AG04450 (cell line): Measurements from ENCODE around the gene RAB42. TPM values are rescaled to one million over a fixed set of nuclear protein-coding genes. Genes with fewer than 3 reads are reported as not detected.
"Not testable (repeated sequence)": the region's sequence is repeated elsewhere in the genome, so short reads cannot be mapped to it uniquely, and the experiment has no call there.

Experiments used
- CTCF ChIA-PET: fragments of 300-600, 350-600 bp; formaldehyde crosslinking; extraction: SDS; loops from one replicate; lab custom pipeline; 2022; ENCODE audit warnings: antibody characterized with exemption, inconsistent platforms; lab: Charles Lee
- POLR2A ChIA-PET: fragments of 350-600 bp; formaldehyde crosslinking; extraction: SDS; loops from one replicate; lab custom pipeline; 2021; ENCODE audit warnings: antibody characterized with exemption, inconsistent platforms; lab: Yijun Ruan, JAX
- DNase-seq: peaks from one replicate; pipeline ENCODE4 v3.0.0-alpha.2; 2011; ENCODE audit warnings: low read depth, low spot score
- H3K27ac ChIP-seq: one replicate; pipeline ENCODE4 v1.5.1; 2012; ENCODE audit warnings: low read depth, low read length, control low read depth
- H3K27me3 ChIP-seq: one replicate; pipeline ENCODE4 v1.6.0; 2012; ENCODE audit warnings: low read length; ENCODE audit not compliant: control insufficient read depth, insufficient read depth
- H3K4me3 ChIP-seq: 2 replicates; pipeline ENCODE4 v1.5.1; 2011; ENCODE audit warnings: mild to moderate bottlenecking, low read depth, low read length, control low read depth
- H3K9me3 ChIP-seq: 2 replicates; pipeline ENCODE4 v1.5.1; 2012; ENCODE audit warnings: low read length; ENCODE audit not compliant: control insufficient read depth, insufficient read depth
- CTCF ChIP-seq: IDR thresholded peaks from 2 replicates; pipeline ENCODE4 v1.5.1; 2011; ENCODE audit warnings: low read depth, low read length, control low read depth, inconsistent platforms
- polyA plus RNA-seq: library from polyadenylated mRNA; depleted of rRNA; stranded (reverse); fragments of >200 nt; gene quantifications from 2 replicates; pipeline ENCODE4 v1.2.3, GENCODE V29; 2011

Gene RAB42
- polyA plus RNA-seq, 1 experiment = 3.4 TPM

DNA sequence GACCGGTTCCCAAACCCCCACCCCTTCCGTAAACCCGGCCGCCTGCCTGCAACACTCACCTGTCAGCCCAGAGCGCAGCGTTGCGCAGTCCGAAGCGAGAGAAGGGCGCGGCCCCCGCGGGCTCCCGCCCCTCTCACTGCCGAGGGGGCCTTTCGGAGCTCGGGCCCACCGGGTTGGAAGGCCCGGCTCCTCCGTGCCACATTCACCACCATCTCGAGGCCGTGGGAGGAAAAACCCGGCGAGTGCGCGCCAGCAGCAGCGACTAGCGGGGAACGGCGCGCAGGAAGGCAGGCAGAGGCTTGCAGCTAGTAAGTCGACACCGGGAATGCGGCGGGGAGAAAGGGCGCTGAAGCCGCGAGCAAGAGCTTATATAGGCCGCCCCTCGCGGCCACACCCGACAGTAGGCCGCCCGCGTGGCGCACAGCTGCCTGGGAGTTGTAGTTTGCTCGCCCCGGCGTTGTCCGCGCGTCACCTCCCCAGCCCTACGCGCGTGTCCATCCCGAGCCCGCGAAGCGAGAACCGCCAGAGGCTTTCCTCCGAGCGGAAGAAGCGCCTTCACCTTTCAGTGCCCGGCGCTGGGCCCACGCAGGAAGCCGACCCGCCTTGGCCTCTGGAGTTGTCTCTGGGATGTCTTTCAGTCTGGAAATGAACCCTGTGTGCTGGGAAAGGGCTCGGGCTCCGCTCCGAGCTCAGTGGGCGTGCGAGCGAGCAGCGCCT, 10.4 kb upstream of the RAB42 start:
- no peaks in the 10 kb centered on the region; the same call in 1 of the 2 replicates for H3K9me3 ChIP-seq
- peak; percentile 1; the same call in 1 of the 2 replicates for TF ChIP-seq CTCF
- DNase-seq = peak; percentile 91
- peak overlapping the region; percentile 77 for H3K27ac ChIP-seq
- POLR2A ChIA-PET = interaction anchor here (0.5 to 3.9 kb wide), 51 partner anchors 9 to 1881 kb away, joined by 3 to 95 read pairs (median 4); partner anchors contain the start of genes ATP5IF1, MED18, PHACTR4 and RAB42
- no peaks in the 10 kb centered on the region for H3K27me3 ChIP-seq
- H3K4me3 ChIP-seq = peak overlapping the region; percentile 73
- CTCF ChIA-PET = interaction anchor here (0.6 to 2.3 kb wide), 8 partner anchors 15 to 333 kb away, joined by 3 to 11 read pairs (median 4); partner anchors contain the start of gene YTHDF2

GRCh38 chr1:28582248-28582615, 9.8 kb upstream of the RAB42 start:
- CTCF ChIA-PET = interaction anchor here (0.5 to 2.3 kb wide), 8 partner anchors 14 to 334 kb away, joined by 3 to 11 read pairs (median 4); partner anchors contain the start of gene YTHDF2
- Histone ChIP-seq H3K27ac (peak overlapping the region; percentile 77), H3K9me3 (no peaks in the 10 kb centered on the region; the same call in 1 of the 2 replicates), H3K27me3 (no peaks in the 10 kb centered on the region), H3K4me3 (peak overlapping the region; percentile 73)
- POLR2A ChIA-PET = interaction anchor here (0.5 to 3.9 kb wide), 48 partner anchors 8 to 1880 kb away, joined by 3 to 95 read pairs (median 4); partner anchors contain the start of genes ATP5IF1, MED18, PHACTR4 and RAB42
- no peak for DNase-seq
- no peak for TF ChIP-seq CTCF

- CTCF ChIA-PET, H3K9me3 ChIP-seq, H3K27me3 ChIP-seq, H3K27ac ChIP-seq, H3K4me3 ChIP-seq, DNase-seq: not testable (repeated sequence)
- POLR2A ChIA-PET = interaction anchor here (0.6 kb wide), 1 partner anchor 348 kb away, joined by 5 read pairs; no protein-coding TSS in a partner anchor
These were observed 5.3 kb upstream of the RAB42 start for GRCh38 chr1:28586585-28587391.

DNA sequence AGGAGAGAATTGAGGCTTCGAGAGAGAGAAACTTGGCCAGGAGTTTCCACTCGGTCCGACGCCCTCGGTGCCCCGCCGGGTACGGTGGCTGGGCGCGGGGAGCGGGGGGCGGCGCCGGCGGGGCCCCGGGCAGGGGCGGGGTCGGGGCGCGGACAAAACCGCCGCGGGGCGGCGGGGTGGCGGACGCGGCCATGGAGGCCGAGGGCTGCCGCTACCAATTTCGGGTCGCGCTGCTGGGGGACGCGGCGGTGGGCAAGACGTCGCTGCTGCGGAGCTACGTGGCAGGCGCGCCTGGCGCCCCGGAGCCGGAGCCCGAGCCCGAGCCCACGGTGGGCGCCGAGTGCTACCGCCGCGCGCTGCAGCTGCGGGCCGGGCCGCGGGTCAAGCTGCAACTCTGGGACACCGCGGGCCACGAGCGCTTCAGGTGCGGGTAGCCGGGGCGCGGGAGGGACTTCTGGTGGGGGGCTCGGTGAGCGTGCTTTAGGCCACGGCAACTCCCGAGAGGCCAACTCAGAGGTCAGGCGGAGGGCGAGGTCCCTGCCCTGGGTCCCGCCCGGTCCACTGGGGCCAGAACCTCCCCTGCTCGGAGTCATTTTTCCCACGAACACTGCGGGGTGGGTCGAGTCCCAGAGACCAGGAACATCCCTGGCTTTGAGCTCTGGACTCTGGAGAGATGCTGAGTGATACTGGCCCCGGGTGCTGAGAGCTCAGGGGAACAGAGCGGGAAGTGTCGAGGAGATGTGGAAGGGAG, 431 bp downstream of the RAB42 start:
- no peaks in the 10 kb centered on the region; the same call in 1 of the 2 replicates for H3K9me3 ChIP-seq
- ChIA-PET POLR2A (interaction anchor here (1.5 to 1.6 kb wide), 2 partner anchors 11 to 13 kb away, joined by 4 to 17 read pairs; no protein-coding TSS in a partner anchor), CTCF (interaction anchor here (0.9 kb wide), 1 partner anchor 9 kb away, joined by 3 read pairs; no protein-coding TSS in a partner anchor)
- no peak for TF ChIP-seq CTCF
- H3K4me3 ChIP-seq = peak overlapping the region; percentile 60
- H3K27me3 ChIP-seq = no peaks in the 10 kb centered on the region
- no peak for DNase-seq
- H3K27ac ChIP-seq = no peak overlapping the region

DNA sequence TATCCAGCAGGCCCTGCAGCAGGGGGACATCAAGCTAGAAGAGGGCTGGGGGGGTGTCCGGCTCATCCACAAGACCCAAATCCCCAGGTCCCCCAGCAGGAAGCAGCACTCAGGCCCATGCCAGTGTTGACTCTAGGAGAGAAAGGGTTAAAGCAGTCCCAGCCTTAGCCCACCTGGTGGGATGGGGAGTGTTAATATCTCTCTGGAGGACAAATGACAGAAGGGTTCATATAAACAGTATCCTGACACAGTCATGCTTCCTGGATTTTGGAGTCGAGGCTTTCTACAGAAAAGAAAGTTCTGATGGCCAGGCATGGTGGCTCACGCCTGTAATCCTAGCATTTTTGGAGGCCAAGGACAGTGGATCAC, 1.9 kb downstream of the RAB42 start:
- POLR2A ChIA-PET = not testable (repeated sequence)

GRCh38 chr1:28594686-28595411, 2.8 kb downstream of the RAB42 start:
- DNase-seq, H3K9me3 ChIP-seq, H3K27ac ChIP-seq, H3K27me3 ChIP-seq, H3K4me3 ChIP-seq, CTCF ChIA-PET: not testable (repeated sequence)
- POLR2A ChIA-PET = interaction anchor here (0.6 kb wide), 1 partner anchor 13 kb away, joined by 3 read pairs; no protein-coding TSS in a partner anchor

More for the DNA sequence above, 1.9 kb downstream of the RAB42 start:
- H3K27ac ChIP-seq, H3K9me3 ChIP-seq, H3K4me3 ChIP-seq, H3K27me3 ChIP-seq, DNase-seq, CTCF ChIA-PET: not testable (repeated sequence)
